Panc1 (cell line): Measurements from ENCODE around the gene MTHFSD. TPM values are rescaled to one million over a fixed set of nuclear protein-coding genes. Genes with fewer than 3 reads are reported as not detected.
A peak's percentile ranks its signal among the peaks of the same experiment; 100 is the strongest.

Experiments used
- ATAC-seq: fragments of 200-7000 bp; cut with Tn5 transposase; 2 replicates; pipeline ENCODE4 v1.9.1; 2020; ENCODE audit warnings: mild to moderate bottlenecking, moderate library complexity
- BruUV-seq: library from RNA; stranded (reverse); fragments of 400-500 nt; replicated peaks from 2 replicates; lab custom pipeline; 2021; lab: Mats Ljungman, UMichigan
- CTCF ChIA-PET: fragments of 300-600 bp; sonication (Branson Sonifier 250); formaldehyde crosslinking; loops from one replicate; lab custom pipeline; 2022; ENCODE audit warnings: antibody characterized with exemption; lab: Charles Lee
- POLR2A ChIA-PET: fragments of 300-600 bp; sonication (Branson Sonifier 250); formaldehyde crosslinking; loops from one replicate; lab custom pipeline; 2022; ENCODE audit warnings: antibody characterized with exemption; lab: Charles Lee
- DNase-seq: peaks from one replicate; pipeline ENCODE4 v3.0.0-alpha.2; 2010; ENCODE audit warnings: low read depth, low spot score
- H3K27ac ChIP-seq: 2 replicates; pipeline ENCODE4 v1.5.1; 2011; ENCODE audit warnings: mild to moderate bottlenecking, low read length, inconsistent platforms
- H3K27me3 ChIP-seq: fragments of 200-500 bp; sonication (Bioruptor generic); 2 replicates; pipeline ENCODE4 v1.6.0; 2014; ENCODE audit warnings: low read length, inconsistent platforms; ENCODE audit not compliant: control insufficient read depth, insufficient read depth
- H3K36me3 ChIP-seq: fragments of 200-500 bp; sonication (Bioruptor generic); 2 replicates; pipeline ENCODE4 v1.5.1; 2014; ENCODE audit warnings: inconsistent platforms, mild to moderate bottlenecking, low read length, moderate library complexity; ENCODE audit not compliant: control insufficient read depth, insufficient read depth
- H3K4me1 ChIP-seq: 2 replicates; pipeline ENCODE4 v1.5.1; 2011; ENCODE audit warnings: inconsistent platforms, mild to moderate bottlenecking, low read length, moderate library complexity; ENCODE audit not compliant: control insufficient read depth, insufficient read depth
- H3K4me3 ChIP-seq, 2 experiments: 2 replicates each; pipeline ENCODE4 v1.5.1; 2011 to 2012; ENCODE audit warnings: low read depth in 2 of 2, low read length in 2 of 2, mild to moderate bottlenecking in 2 of 2, inconsistent platforms in 1 of 2, moderate library complexity in 1 of 2
- H3K9me3 ChIP-seq: fragments of 200-500 bp; sonication (Bioruptor generic); 2 replicates; pipeline ENCODE4 v1.5.1; 2014; ENCODE audit warnings: low read depth, mild to moderate bottlenecking, inconsistent platforms, low read length, moderate library complexity; ENCODE audit not compliant: control insufficient read depth, insufficient read depth
- POLR2AphosphoS5 ChIP-seq: IDR thresholded peaks from 2 replicates; pipeline ENCODE4 v1.6.1; 2012; ENCODE audit warnings: mild to moderate bottlenecking, low read depth, low read length, moderate library complexity
- REST ChIP-seq, 2 experiments: IDR thresholded peaks; 2 replicates each; pipeline ENCODE4 v1.6.1; 2011 to 2012; ENCODE audit warnings: low read depth in 2 of 2, control low read depth in 1 of 2, low read length in 1 of 2, mild to moderate bottlenecking in 1 of 2, moderate library complexity in 1 of 2; ENCODE audit not compliant: insufficient read depth in 1 of 2
- SIN3A ChIP-seq: IDR thresholded peaks from 2 replicates; pipeline ENCODE4 v1.6.1; 2012; ENCODE audit warnings: low read depth, mild to moderate bottlenecking, low read length, moderate library complexity, borderline replicate concordance; ENCODE audit not compliant: insufficient read depth
- TCF7L2 ChIP-seq: IDR thresholded peaks from 2 replicates; pipeline ENCODE4 v1.6.1; 2011; ENCODE audit warnings: mild to moderate bottlenecking, low read depth, low read length, inconsistent platforms
- in situ Hi-C: cut with HindIII; loops from 2 replicates; pipeline ENCODE4 v1.10.0; 2016; ENCODE audit warnings: low sequenced_read_pairs, low pct_unique_long_range_greater_than_20kb
- intact Hi-C: fragments of 100-400 bp; cut with micrococcal nuclease; formaldehyde crosslinking; loops from one replicate; pipeline ENCODE4 v1.10.0; 2022; ENCODE audit not compliant: unreplicated experiment
- total RNA-seq: library from RNA; stranded (reverse); gene quantifications from one replicate; pipeline ENCODE4 v1.2.1, GENCODE V29; 2021; ENCODE audit not compliant: unreplicated experiment
- TF ChIP-seq, protein P1 (sequence below): fragments of 450-650 bp; IDR thresholded peaks from 2 replicates; pipeline ENCODE4 v1.5.1; 2017; ENCODE audit warnings: mild to moderate bottlenecking

Gene MTHFSD
- total RNA-seq, 1 experiment from 2014 or later: 16.5 TPM

DNA sequence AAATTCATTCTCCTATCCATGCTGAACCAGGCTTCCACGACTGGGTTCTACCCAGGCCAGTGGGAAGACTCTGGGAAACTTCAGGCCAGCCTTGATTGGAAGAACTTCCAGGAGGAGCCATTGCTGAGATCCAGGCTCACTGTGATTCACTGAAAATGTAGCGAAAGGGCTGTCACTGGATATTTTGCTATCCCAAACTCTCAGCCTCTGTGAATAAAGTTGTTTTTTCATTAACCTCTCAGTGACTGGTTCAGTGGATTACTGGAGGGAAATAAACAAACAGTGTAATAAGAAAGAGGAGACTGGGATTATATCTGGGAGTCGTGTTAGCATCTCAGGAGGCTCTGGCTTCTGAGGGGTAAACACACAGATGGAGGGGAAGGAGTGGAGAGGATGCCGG, 26.4 kb upstream of the MTHFSD start:
- H3K27me3 ChIP-seq: no peaks in the 10 kb centered on the region
- TF ChIP-seq TCF7L2: no peak
- no peak for TF ChIP-seq REST (IDR thresholded peaks at IDR 0.05; ENCODE audit: insufficient read depth in 1 of 2, low read depth in 2 of 2, low read length in 1 of 2)
- TF ChIP-seq, protein P1, sequence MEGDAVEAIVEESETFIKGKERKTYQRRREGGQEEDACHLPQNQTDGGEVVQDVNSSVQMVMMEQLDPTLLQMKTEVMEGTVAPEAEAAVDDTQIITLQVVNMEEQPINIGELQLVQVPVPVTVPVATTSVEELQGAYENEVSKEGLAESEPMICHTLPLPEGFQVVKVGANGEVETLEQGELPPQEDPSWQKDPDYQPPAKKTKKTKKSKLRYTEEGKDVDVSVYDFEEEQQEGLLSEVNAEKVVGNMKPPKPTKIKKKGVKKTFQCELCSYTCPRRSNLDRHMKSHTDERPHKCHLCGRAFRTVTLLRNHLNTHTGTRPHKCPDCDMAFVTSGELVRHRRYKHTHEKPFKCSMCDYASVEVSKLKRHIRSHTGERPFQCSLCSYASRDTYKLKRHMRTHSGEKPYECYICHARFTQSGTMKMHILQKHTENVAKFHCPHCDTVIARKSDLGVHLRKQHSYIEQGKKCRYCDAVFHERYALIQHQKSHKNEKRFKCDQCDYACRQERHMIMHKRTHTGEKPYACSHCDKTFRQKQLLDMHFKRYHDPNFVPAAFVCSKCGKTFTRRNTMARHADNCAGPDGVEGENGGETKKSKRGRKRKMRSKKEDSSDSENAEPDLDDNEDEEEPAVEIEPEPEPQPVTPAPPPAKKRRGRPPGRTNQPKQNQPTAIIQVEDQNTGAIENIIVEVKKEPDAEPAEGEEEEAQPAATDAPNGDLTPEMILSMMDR: no peak
- no peak for TF ChIP-seq SIN3A
- TF ChIP-seq POLR2AphosphoS5: no peak
- BruUV-seq: no TSS peak
- no peak for DNase-seq
- ChIA-PET CTCF (no interaction called here), POLR2A (no interaction called here)
- H3K9me3 ChIP-seq: no peaks in the 10 kb centered on the region
- no peak for ATAC-seq
- H3K4me3 ChIP-seq: peak overlapping the region in 1 of 2 experiments; percentile 73; a peak in 3 of 4 replicates
- peaks cover 56% of the 10 kb centered on the region for H3K4me1 ChIP-seq
- in situ Hi-C loops: no loop called here
- H3K27ac ChIP-seq: peak overlapping the region; percentile 97
- no peaks in the 10 kb centered on the region for H3K36me3 ChIP-seq
- intact Hi-C loops: no loop called here

DNA sequence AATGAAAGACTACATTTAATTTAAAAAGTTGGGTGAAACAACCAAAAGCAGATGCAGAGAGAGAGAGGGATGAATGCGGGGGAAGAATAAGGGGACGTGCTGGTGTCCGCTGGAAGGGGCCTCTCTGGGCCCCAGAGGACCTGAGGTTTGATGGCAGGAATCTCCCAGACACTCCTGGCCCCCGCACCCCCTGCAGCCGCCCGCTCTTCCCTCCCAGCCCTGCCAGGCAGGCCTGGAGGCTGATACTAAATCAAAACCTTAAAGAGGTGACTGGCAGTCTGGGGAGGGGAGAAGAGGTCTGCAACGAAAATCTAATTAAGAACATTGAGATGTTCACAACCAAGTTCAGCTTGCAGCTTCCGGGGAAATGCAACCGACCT, 25.7 kb upstream of the MTHFSD start:
- no peak for TF ChIP-seq SIN3A
- TF ChIP-seq, protein P1: no peak
- Histone ChIP-seq H3K27me3 (no peaks in the 10 kb centered on the region), H3K9me3 (no peaks in the 10 kb centered on the region), H3K4me3 (peak overlapping the region; percentile 56 to 73), H3K36me3 (no peaks in the 10 kb centered on the region), H3K4me1 (peaks cover 49% of the 10 kb centered on the region), H3K27ac (peak overlapping the region; percentile 97)
- ChIA-PET CTCF (interaction anchor here (0.7 kb wide), 1 partner anchor 596 kb away, joined by 3 read pairs; no protein-coding TSS in a partner anchor), POLR2A (no interaction called here)
- intact Hi-C loops (no loop called here), in situ Hi-C loops (no loop called here)
- no peak for DNase-seq
- BruUV-seq: TSS peak; percentile 29
- no peak for ATAC-seq
